Stimulated activated CD4-positive, alpha-beta T cell treated with anti-CD3 and anti-CD28 coated beads, Interleukin-1b, Interleukin-23, amount 100 ng/mL, for 4 hours (primary cell): ENCODE measurements around the gene EIF4A3.
"Not testable (repeated sequence)": the region's sequence is repeated elsewhere in the genome, so short reads cannot be mapped to it uniquely, and the experiment has no call there.

Experiments used
- DNase-seq, 2 donors: peaks; one replicate each; pipeline ENCODE4 v3.0.0-alpha.2; 2020; ENCODE audit warnings: low read depth in 2 of 2

EIF4A3 gene

GRCh38 chr17:80171681-80172080, 24.8 kb upstream of the EIF4A3 start:
- DNase-seq = no peak

GRCh38 chr17:80169784-80170500, 23.0 kb upstream of the EIF4A3 start, which contains the start of gene CARD14:
Gene CARD14, plus strand, starts transcription at chr17:80170030. Its CDS starts 11,409 bp downstream, at chr17:80181439.
- DNase-seq = no peak

GRCh38 chr17:80169107-80169506, 22.2 kb upstream of the EIF4A3 start:
- DNase-seq = no peak

DNA sequence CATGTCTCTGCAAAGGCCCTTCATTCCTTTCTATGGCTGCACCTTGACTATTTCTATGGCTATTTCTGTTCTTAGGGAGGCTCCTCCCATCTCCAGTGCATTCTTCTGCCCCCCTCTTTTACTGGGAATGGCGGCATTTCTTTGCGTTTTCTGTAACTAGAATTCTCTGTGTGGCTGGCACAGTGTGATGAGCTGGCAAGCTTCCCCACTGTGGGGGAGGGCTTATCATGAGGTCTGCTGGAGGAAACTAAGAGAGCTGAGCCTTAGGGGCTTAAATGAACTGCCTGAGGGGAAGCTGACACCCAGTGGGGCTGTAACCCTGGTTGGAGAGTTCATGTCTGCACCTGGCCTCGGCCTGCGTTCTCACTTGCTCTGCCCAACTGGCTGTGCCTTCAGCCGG, 21.4 kb upstream of the EIF4A3 start:
- DNase-seq = no peak

- DNase-seq = no peak
These were observed 19.5 kb upstream of the EIF4A3 start for GRCh38 chr17:80166446-80166845.

- no peak for DNase-seq
These were observed 17.3 kb upstream of the EIF4A3 start for GRCh38 chr17:80164185-80164584.

DNA sequence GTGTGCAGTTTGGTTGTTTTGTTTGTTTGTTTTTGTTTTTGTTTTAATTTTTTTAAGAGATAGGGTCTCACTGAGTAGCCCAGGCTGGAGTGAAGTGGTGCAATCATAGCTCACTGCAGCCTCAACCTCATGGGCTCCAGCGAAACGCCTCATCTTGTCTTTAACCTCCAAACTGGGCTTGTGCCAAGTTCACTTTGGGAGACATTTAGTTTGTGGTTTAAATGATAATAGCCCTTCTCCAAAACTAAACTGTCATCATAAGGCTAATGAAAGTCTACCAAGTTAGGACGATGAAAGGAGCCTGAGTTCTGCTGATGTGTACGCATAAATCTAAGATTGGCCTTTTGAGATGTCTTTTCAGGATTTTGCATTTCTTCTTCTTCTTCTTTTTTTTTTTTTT, 16.4 kb upstream of the EIF4A3 start:
- no peak for DNase-seq

- DNase-seq = no peak
These were observed 13.6 kb upstream of the EIF4A3 start for GRCh38 chr17:80160536-80160935.

- DNase-seq = no peak
These were observed 11.9 kb upstream of the EIF4A3 start for GRCh38 chr17:80158846-80159245.

- DNase-seq = not testable (repeated sequence)
These were observed 8.7 kb upstream of the EIF4A3 start for GRCh38 chr17:80155600-80155999.

- DNase-seq = no peak
These were observed 7.2 kb upstream of the EIF4A3 start for GRCh38 chr17:80154166-80154565.

GRCh38 chr17:80153004-80153403, 6.1 kb upstream of the EIF4A3 start:
- DNase-seq = no peak

GRCh38 chr17:80152081-80152702, 5.3 kb upstream of the EIF4A3 start:
- no peak for DNase-seq

GRCh38 chr17:80151333-80151732, 4.4 kb upstream of the EIF4A3 start:
- DNase-seq = no peak

GRCh38 chr17:80146121-80147034, 550 bp downstream of the EIF4A3 start:
- DNase-seq = no peak

- no peak for DNase-seq
These were observed 1.6 kb downstream of the EIF4A3 start for GRCh38 chr17:80145076-80146075.

DNA sequence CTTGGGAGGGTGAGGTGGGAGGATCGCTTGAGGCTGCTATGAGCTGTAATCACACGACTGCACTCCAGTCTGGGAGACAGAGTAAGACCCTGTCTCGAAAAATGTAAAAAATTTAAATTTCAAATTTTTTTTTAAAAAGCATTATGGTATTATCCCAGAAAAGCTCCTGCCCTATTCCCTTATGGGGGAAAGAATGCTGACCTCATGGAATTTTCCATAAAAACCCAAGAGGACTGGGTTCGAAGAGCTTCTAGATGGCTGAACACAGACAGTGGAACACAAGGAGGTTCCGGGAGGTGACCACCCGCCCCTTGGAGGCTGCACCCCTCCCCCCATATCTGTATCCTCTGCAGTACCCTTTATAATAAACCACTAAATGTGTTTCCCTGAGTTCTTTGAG, 4.0 kb downstream of the EIF4A3 start:
- DNase-seq = no peak

DNA sequence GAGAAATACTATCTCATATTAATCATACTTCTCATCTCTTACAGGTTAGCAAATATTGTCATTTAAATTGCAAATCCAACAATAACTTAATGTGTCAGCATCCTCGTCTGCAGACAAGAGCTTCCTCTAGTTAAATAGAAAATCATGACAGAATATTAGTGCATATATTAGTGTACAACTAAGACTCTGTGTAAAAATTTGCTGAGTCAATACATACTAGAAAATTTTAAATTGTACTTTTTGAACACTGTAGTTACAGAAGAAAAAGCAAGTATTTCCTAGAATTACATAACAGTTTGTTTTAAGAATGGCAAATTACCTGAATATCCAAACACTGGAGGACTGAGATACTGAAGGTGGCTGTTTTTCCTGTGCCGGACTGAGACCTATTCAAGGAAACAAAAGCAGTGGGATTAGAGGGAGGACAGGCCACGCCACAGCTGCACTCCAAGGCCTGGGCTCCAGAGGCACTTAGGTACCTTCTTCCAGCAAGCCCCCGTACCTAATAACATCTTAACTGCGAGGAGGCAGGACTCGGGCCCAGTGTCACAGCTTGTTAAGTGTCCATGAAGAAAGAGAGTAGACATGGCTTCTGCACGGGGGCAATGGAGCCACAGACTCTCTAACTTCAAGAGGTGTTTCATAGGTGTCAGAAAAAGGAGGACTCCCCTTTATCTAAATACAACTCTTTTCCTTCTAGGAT, 5.3 kb downstream of the EIF4A3 start:
- no peak for DNase-seq

DNA sequence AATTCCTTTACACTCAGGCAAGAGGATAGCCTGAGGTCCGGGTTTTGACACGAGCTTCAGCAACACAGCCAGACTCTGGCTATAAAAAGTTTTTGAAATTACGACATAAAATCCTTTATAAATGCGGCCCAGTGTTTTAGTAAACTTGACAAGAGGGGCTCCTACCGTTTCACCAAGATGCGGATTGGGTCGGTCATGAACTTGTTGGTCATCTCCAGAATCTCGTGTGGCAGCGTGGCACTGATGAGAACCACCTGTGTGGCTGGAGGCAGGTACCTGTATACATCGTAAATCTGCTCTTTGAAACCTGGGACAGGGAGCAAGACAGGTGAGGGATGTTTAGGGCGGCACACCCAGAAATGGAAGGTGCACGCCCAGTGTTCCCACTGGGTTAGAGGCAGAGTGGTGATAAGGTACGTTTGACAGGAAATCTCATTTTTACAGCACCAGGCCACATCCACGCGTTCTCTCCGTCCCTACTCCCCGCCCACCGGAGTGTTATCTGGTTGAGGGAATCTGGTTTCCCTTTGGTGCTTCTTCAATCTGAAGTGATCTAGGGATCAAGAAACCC, 8.0 kb downstream of the EIF4A3 start:
- no peak for DNase-seq

DNA sequence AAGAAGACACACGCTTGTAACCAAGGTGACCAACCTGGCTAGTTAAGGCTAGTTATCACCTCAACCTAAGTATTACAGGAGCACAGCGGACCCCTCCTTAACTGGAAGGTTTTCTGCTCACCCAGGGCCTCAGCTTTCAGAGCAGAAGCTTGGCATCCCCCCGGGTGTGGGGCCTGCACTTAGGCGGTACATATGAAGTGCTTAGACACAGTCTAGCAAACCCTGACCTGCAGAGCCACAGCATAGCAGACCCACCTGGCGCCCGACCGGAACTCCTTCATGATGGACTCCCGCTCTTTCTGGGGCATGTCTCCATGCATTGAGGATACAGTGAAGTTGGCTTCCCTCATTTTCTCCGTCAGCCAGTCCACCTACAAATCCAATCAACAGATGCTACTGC, 9.8 kb downstream of the EIF4A3 start:
- DNase-seq = no peak
